Measurements from ENCODE around the gene GRIP2. TPM values are rescaled to one million over a fixed set of nuclear protein-coding genes. Genes with fewer than 3 reads are reported as not detected.

The GRIP2 gene
- total and polyA plus RNA-seq, 2 donors (not counting 1 experiment from before 2014, with no cell fraction given), result under 0.01 to 0.87 TPM

DNA sequence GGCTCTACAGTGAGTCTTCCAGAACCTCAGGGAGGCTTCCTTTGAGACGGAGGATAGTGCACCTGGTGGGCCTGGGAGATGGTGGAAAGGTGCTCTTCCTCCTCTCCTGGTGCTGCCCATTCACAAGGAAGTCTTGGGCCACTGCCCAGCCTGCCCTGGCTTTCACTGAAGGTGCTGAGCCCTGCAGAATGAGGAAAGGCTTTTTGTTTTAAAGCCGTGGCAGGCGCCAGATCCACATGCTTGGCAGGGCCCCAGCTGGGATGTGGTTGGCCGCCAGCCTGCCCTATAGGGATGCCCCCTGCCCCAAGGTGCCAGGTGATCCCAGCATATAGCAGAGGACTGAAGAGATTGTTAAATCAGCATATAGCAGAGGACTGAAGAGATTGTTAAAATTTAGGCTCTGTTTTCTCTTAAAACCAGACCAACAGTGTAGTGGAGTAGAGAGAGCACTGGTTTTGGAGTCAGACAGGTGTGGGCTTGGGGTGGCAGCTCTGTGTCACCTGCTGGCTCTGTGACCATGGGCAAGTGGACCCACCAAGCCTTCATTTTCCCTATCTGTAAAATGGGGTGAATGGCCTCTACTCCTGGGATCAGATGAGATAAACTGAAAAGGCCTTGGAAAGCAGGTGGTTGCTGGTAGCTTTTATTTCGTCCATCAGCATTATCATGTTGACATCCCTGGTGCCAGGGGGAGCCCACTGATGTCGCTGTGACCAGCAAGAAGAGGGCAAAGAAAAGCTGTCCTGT, 84.4 kb downstream of the GRIP2 start:
- no peak overlapping the region for H3K27ac ChIP-seq (ENCODE audit: insufficient read depth, low read length)
- H4K20me1 ChIP-seq (ENCODE audit: control insufficient read depth, extremely low read depth, insufficient read depth, low read length), result no peaks in the 10 kb centered on the region
- H3K36me3 ChIP-seq (ENCODE audit: control insufficient read depth, insufficient read depth, low read length), result peaks cover 3% of the 10 kb centered on the region
- no peaks in the 10 kb centered on the region for H3K79me2 ChIP-seq (ENCODE audit: control insufficient read depth, insufficient read depth, low read length)
- no peak overlapping the region for H3K4me2 ChIP-seq (ENCODE audit: extremely low read depth, insufficient read depth, low read length)
- peaks cover 26% of the 10 kb centered on the region for H3K4me1 ChIP-seq (ENCODE audit: control insufficient read depth, extremely low read depth, insufficient read depth, low read length)
- H3K9ac ChIP-seq (ENCODE audit: insufficient read depth, low read length), result no peak overlapping the region
- no peaks in the 10 kb centered on the region for H3K9me3 ChIP-seq (ENCODE audit: control insufficient read depth, insufficient read depth, low read depth, low read length)
- TF ChIP-seq, protein P1, sequence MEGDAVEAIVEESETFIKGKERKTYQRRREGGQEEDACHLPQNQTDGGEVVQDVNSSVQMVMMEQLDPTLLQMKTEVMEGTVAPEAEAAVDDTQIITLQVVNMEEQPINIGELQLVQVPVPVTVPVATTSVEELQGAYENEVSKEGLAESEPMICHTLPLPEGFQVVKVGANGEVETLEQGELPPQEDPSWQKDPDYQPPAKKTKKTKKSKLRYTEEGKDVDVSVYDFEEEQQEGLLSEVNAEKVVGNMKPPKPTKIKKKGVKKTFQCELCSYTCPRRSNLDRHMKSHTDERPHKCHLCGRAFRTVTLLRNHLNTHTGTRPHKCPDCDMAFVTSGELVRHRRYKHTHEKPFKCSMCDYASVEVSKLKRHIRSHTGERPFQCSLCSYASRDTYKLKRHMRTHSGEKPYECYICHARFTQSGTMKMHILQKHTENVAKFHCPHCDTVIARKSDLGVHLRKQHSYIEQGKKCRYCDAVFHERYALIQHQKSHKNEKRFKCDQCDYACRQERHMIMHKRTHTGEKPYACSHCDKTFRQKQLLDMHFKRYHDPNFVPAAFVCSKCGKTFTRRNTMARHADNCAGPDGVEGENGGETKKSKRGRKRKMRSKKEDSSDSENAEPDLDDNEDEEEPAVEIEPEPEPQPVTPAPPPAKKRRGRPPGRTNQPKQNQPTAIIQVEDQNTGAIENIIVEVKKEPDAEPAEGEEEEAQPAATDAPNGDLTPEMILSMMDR (conservative IDR thresholded peaks at IDR 0.05 in 1 of 2, IDR thresholded peaks at IDR 0.05 in 1 of 2; ENCODE audit: low read depth in 1 of 2, low read length in 2 of 2), result no peak
- no peak for TF ChIP-seq EZH2 (IDR thresholded peaks at IDR 0.05; ENCODE audit: low read length, missing control alignments)
- no peak overlapping the region for H3K4me3 ChIP-seq (replicated peaks in 1 of 4; ENCODE audit: control extremely low read depth in 1 of 4, insufficient read depth in 1 of 4, low read depth in 3 of 4, low read length in 4 of 4)
- no peak overlapping the region for H2AFZ ChIP-seq (ENCODE audit: low read length)
- no peak for DNase-seq (ENCODE audit: low read depth in 2 of 2)
- H3K27me3 ChIP-seq (ENCODE audit: control insufficient read depth, insufficient read depth, low read length), result no peaks in the 10 kb centered on the region

- H3K9ac ChIP-seq (ENCODE audit: insufficient read depth, low read length), result no peak overlapping the region
- no peak overlapping the region for H3K4me3 ChIP-seq (replicated peaks in 1 of 4; ENCODE audit: control extremely low read depth in 1 of 4, insufficient read depth in 1 of 4, low read depth in 3 of 4, low read length in 4 of 4)
- H3K79me2 ChIP-seq (ENCODE audit: control insufficient read depth, insufficient read depth, low read length), result no peaks in the 10 kb centered on the region
- H3K9me3 ChIP-seq (ENCODE audit: control insufficient read depth, insufficient read depth, low read depth, low read length), result no peaks in the 10 kb centered on the region
- H2AFZ ChIP-seq (ENCODE audit: low read length), result no peak overlapping the region
- H3K36me3 ChIP-seq (ENCODE audit: control insufficient read depth, insufficient read depth, low read length), result peaks cover 3% of the 10 kb centered on the region
- no peaks in the 10 kb centered on the region for H3K27me3 ChIP-seq (ENCODE audit: control insufficient read depth, insufficient read depth, low read length)
- TF ChIP-seq, protein P1 (conservative IDR thresholded peaks at IDR 0.05 in 1 of 2, IDR thresholded peaks at IDR 0.05 in 1 of 2; ENCODE audit: low read depth in 1 of 2, low read length in 2 of 2), result no peak
- TF ChIP-seq EZH2 (IDR thresholded peaks at IDR 0.05; ENCODE audit: low read length, missing control alignments), result no peak
- H3K4me2 ChIP-seq (ENCODE audit: extremely low read depth, insufficient read depth, low read length), result no peak overlapping the region
- DNase-seq (ENCODE audit: low read depth in 2 of 2), result no peak
- H3K4me1 ChIP-seq (ENCODE audit: control insufficient read depth, extremely low read depth, insufficient read depth, low read length), result peaks cover 26% of the 10 kb centered on the region
- H4K20me1 ChIP-seq (ENCODE audit: control insufficient read depth, extremely low read depth, insufficient read depth, low read length), result no peaks in the 10 kb centered on the region
- H3K27ac ChIP-seq (ENCODE audit: insufficient read depth, low read length), result no peak overlapping the region
Observed at GRCh38 chr3:14454639-14455310, 85.4 kb downstream of the GRIP2 start.

DNA sequence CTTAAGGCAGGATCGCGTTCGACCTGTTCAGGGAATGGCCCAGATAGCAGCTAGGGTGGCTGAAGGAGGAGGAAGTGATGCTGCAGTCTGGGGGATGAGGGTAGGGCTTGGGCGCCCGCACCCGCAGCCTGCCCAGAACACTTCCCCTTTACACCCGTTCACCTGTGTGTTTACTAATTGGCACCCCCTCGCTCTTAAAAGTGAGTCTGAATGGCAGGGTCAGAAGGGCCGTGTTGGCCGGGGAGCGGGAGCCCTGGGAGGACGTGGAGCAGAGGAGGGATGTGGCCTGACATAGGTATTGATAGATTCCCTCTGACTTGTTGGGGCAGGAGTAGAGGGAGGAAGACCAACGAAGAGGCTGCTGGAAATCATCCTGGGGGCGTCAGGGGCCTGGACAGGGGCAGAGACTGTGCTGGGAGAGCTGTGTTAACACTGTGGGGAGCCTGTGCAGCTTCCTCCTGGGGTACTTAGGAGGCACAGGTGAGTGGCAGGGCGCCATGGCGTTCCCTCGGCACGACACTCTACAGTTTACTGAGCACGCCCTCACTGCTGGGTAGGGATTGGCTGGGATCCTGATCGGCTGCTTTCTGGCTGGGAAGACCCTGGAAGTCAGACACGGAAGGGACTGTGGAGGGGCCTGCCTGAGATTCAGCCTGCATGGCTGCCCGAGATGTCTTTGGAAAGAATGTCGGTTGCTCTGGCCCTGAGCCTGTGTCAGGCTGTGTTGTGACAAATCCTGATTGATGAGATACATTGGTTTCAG, 86.1 kb downstream of the GRIP2 start:
- peaks cover 26% of the 10 kb centered on the region for H3K4me1 ChIP-seq (ENCODE audit: control insufficient read depth, extremely low read depth, insufficient read depth, low read length)
- no peak overlapping the region for H3K4me3 ChIP-seq (replicated peaks in 1 of 4; ENCODE audit: control extremely low read depth in 1 of 4, insufficient read depth in 1 of 4, low read depth in 3 of 4, low read length in 4 of 4)
- no peak overlapping the region for H3K9ac ChIP-seq (ENCODE audit: insufficient read depth, low read length)
- H2AFZ ChIP-seq (ENCODE audit: low read length), result no peak overlapping the region
- no peaks in the 10 kb centered on the region for H3K79me2 ChIP-seq (ENCODE audit: control insufficient read depth, insufficient read depth, low read length)
- TF ChIP-seq EZH2 (IDR thresholded peaks at IDR 0.05; ENCODE audit: low read length, missing control alignments), result no peak
- TF ChIP-seq, protein P1 (conservative IDR thresholded peaks at IDR 0.05 in 1 of 2, IDR thresholded peaks at IDR 0.05 in 1 of 2; ENCODE audit: low read depth in 1 of 2, low read length in 2 of 2), result no peak
- no peaks in the 10 kb centered on the region for H3K27me3 ChIP-seq (ENCODE audit: control insufficient read depth, insufficient read depth, low read length)
- peak overlapping the region; percentile 27 for H3K4me2 ChIP-seq (ENCODE audit: extremely low read depth, insufficient read depth, low read length)
- peaks cover 3% of the 10 kb centered on the region for H3K36me3 ChIP-seq (ENCODE audit: control insufficient read depth, insufficient read depth, low read length)
- no peaks in the 10 kb centered on the region for H4K20me1 ChIP-seq (ENCODE audit: control insufficient read depth, extremely low read depth, insufficient read depth, low read length)
- peak in 1 of 2 donors; percentile 37 for DNase-seq (ENCODE audit: low read depth in 2 of 2)
- peak overlapping the region; percentile 92 for H3K27ac ChIP-seq (ENCODE audit: insufficient read depth, low read length)
- H3K9me3 ChIP-seq (ENCODE audit: control insufficient read depth, insufficient read depth, low read depth, low read length), result no peaks in the 10 kb centered on the region
